Neural cell (in vitro differentiated cells): ENCODE data around the gene HACL1. TPM values are rescaled to one million over a fixed set of nuclear protein-coding genes. Genes with fewer than 3 reads are reported as not detected.

Experiments
- H2AFZ ChIP-seq: fragments of 200-600, 300-800 bp; sonication (generic), shearing (Covaris generic); 2 replicates; pipeline ENCODE4 v1.6.0; 2014; ENCODE audit warnings: low read depth, mild to moderate bottlenecking, antibody characterized with exemption, low read length, moderate library complexity
- H3F3A ChIP-seq: fragments of 200-600 bp; shearing (Covaris generic); 2 replicates; pipeline ENCODE4 v1.6.1; 2016; ENCODE audit warnings: mild to moderate bottlenecking, moderate library complexity, mixed read lengths, antibody characterized with exemption, low read length; ENCODE audit not compliant: insufficient read depth, poor library complexity, severe bottlenecking
- H3K27ac ChIP-seq: fragments of 200-600, 300-800 bp; sonication (generic), shearing (Covaris generic); 2 replicates; pipeline ENCODE4 v1.5.1; 2014; ENCODE audit warnings: mild to moderate bottlenecking, low read length, moderate library complexity
- H3K27me3 ChIP-seq: fragments of 300-800, 200-600 bp; sonication (generic), shearing (Covaris generic); 2 replicates; pipeline ENCODE4 v1.6.0; 2014; ENCODE audit warnings: mild to moderate bottlenecking, low read depth, low read length, moderate library complexity; ENCODE audit not compliant: insufficient read depth
- H3K36me3 ChIP-seq: fragments of 300-800, 200-600 bp; sonication (generic), shearing (Covaris generic); 2 replicates; pipeline ENCODE4 v1.5.1; 2014; ENCODE audit warnings: mild to moderate bottlenecking, antibody characterized with exemption, low read length, moderate library complexity; ENCODE audit not compliant: insufficient read depth
- H3K4me2 ChIP-seq: fragments of 300-800, 200-600 bp; sonication (generic), shearing (Covaris generic); 2 replicates; pipeline ENCODE4 v1.6.0; 2014; ENCODE audit warnings: mild to moderate bottlenecking, low read length
- H3K4me3 ChIP-seq: fragments of 300-800, 200-600 bp; sonication (generic), shearing (Covaris generic); 2 replicates; pipeline ENCODE4 v1.5.1; 2014; ENCODE audit warnings: mild to moderate bottlenecking, low read length, moderate library complexity
- H3K79me2 ChIP-seq: fragments of 200-600 bp; shearing (Covaris generic); replicated peaks from 2 replicates; pipeline ENCODE4 v1.6.0; 2014; ENCODE audit warnings: mild to moderate bottlenecking, low read length, moderate library complexity; ENCODE audit not compliant: insufficient read depth
- H3K9ac ChIP-seq: fragments of 300-800, 200-600 bp; sonication (generic), shearing (Covaris generic); 2 replicates; pipeline ENCODE4 v1.6.1; 2016; ENCODE audit warnings: mild to moderate bottlenecking, low read length, mixed read lengths
- H3K9me2 ChIP-seq: fragments of 200-600 bp; shearing (Covaris generic); 2 replicates; pipeline ENCODE4 v1.6.1; 2016; ENCODE audit warnings: mild to moderate bottlenecking, low read length, mixed read lengths; ENCODE audit not compliant: insufficient read depth
- H3K9me3 ChIP-seq: fragments of 200-600, 300-800 bp; sonication (generic), shearing (Covaris generic); 2 replicates; pipeline ENCODE4 v1.6.1; 2016; ENCODE audit warnings: mild to moderate bottlenecking, mixed run types, low read length, moderate library complexity, mixed read lengths
- H4K20me1 ChIP-seq: fragments of 200-600 bp; shearing (Covaris generic); 2 replicates; pipeline ENCODE4 v1.6.1; 2016; ENCODE audit warnings: mild to moderate bottlenecking, mixed run types; ENCODE audit not compliant: insufficient read depth
- CTCF ChIP-seq: fragments of 450-650 bp; IDR thresholded peaks from 2 replicates; pipeline ENCODE4 v1.5.1; 2014; ENCODE audit warnings: antibody characterized with exemption, mild to moderate bottlenecking, moderate library complexity; ENCODE audit not compliant: poor library complexity, severe bottlenecking
- EP300 ChIP-seq: fragments of 450-650 bp; conservative IDR thresholded peaks from 2 replicates; pipeline ENCODE4 v1.6.1; 2014; ENCODE audit warnings: antibody characterized with exemption, mild to moderate bottlenecking, moderate library complexity; ENCODE audit not compliant: poor library complexity, severe bottlenecking
- EZH2 ChIP-seq: fragments of 200-600, 300-800 bp; shearing (Covaris generic), sonication (generic); IDR thresholded peaks from 2 replicates; pipeline ENCODE4 v1.6.1; 2014; ENCODE audit warnings: antibody characterized with exemption, low read length, borderline replicate concordance, mild to moderate bottlenecking; ENCODE audit not compliant: insufficient read depth, poor library complexity, severe bottlenecking
- MXI1 ChIP-seq: fragments of 450-650 bp; conservative IDR thresholded peaks from 2 replicates; pipeline ENCODE4 v1.6.1; 2014; ENCODE audit warnings: antibody characterized with exemption, mild to moderate bottlenecking; ENCODE audit not compliant: poor library complexity, severe bottlenecking
- POLR2AphosphoS5 ChIP-seq: IDR thresholded peaks from 2 replicates; pipeline ENCODE4 v1.6.1; 2012
- RAD21 ChIP-seq: fragments of 450-650 bp; conservative IDR thresholded peaks from 2 replicates; pipeline ENCODE4 v1.6.1; 2014; ENCODE audit warnings: antibody characterized with exemption, mild to moderate bottlenecking, moderate library complexity
- REST ChIP-seq: IDR thresholded peaks from 2 replicates; pipeline ENCODE4 v1.6.1; 2012; ENCODE audit warnings: borderline replicate concordance
- SMC3 ChIP-seq: fragments of 450-650 bp; conservative IDR thresholded peaks from 2 replicates; pipeline ENCODE4 v1.6.1; 2014; ENCODE audit warnings: antibody characterized with exemption, mild to moderate bottlenecking, moderate library complexity; ENCODE audit not compliant: poor library complexity
- TAF1 ChIP-seq: IDR thresholded peaks from 2 replicates; pipeline ENCODE4 v1.6.1; 2012; ENCODE audit warnings: low read depth
- polyA plus RNA-seq: library from polyadenylated mRNA; depleted of rRNA; stranded (reverse); fragments of >200 nt; gene quantifications from 2 replicates; pipeline ENCODE4 v1.2.3, GENCODE V29; 2014

The HACL1 gene
- polyA plus RNA-seq, 1 donor from 2014 or later = 26.0 TPM

- Histone ChIP-seq H2AFZ (peak overlapping the region; percentile 66), H3K79me2 (no peaks in the 10 kb centered on the region), H3K4me3 (peak overlapping the region; percentile 73), H4K20me1 (no peaks in the 10 kb centered on the region), H3K27me3 (no peaks in the 10 kb centered on the region), H3K9ac (peak overlapping the region; percentile 73), H3K9me2 (no peaks in the 10 kb centered on the region), H3K4me2 (peak overlapping the region; percentile 94), H3K9me3 (no peaks in the 10 kb centered on the region), H3K36me3 (no peaks in the 10 kb centered on the region), H3K27ac (peak overlapping the region; percentile 90), H3F3A (peaks cover 3% of the 10 kb centered on the region)
- no peak for TF ChIP-seq CTCF
- peak; percentile 57 for TF ChIP-seq SMC3
- TF ChIP-seq EZH2 = no peak
- no peak for TF ChIP-seq TAF1
- TF ChIP-seq RAD21 = peak; percentile 59
- TF ChIP-seq MXI1 = no peak
- TF ChIP-seq EP300 = no peak
These were observed 772 bp upstream of the HACL1 start for GRCh38 chr3:15602146-15602536.

DNA sequence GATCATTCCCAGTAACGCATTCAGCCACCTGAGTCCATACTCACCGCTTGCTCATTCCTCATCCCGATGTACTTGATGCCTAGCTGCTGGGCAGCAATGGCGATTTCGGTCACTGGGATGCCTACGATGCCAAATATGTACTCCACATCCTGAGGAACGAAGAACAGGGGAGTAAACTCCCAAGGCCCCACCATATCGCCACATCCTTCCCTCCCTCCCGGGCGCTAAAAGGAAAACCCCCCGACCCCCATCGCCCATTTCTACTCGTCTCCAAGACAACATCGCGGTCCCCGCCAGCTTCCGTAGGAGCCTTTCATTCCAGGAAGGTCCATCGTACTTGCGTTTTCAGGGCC, 347 bp downstream of the HACL1 start:
- Histone ChIP-seq H3K36me3 (no peaks in the 10 kb centered on the region), H3F3A (peaks cover 3% of the 10 kb centered on the region), H3K9ac (peak overlapping the region; percentile 73), H3K27me3 (no peaks in the 10 kb centered on the region), H2AFZ (peak overlapping the region; percentile 30), H3K4me3 (peak overlapping the region; percentile 73), H3K27ac (peak overlapping the region; percentile 90), H3K9me3 (no peaks in the 10 kb centered on the region), H3K4me2 (peak overlapping the region; percentile 74), H3K79me2 (no peaks in the 10 kb centered on the region), H4K20me1 (no peaks in the 10 kb centered on the region), H3K9me2 (no peaks in the 10 kb centered on the region)
- TF ChIP-seq EZH2 (no peak), REST (no peak), POLR2AphosphoS5 (no peak), TAF1 (no peak), EP300 (no peak), SMC3 (peak; percentile 52), RAD21 (peak; percentile 38), MXI1 (no peak)

- no peak overlapping the region for H3K4me3 ChIP-seq
- H3K79me2 ChIP-seq = no peaks in the 10 kb centered on the region
- no peak for TF ChIP-seq TAF1
- no peak for TF ChIP-seq EZH2
- TF ChIP-seq EP300 = no peak
- no peak for TF ChIP-seq REST
- TF ChIP-seq POLR2AphosphoS5 = no peak
- TF ChIP-seq MXI1 = no peak
- TF ChIP-seq CTCF = no peak
- no peak for TF ChIP-seq RAD21
- TF ChIP-seq SMC3 = no peak
- H3K27ac ChIP-seq = no peak overlapping the region
- no peaks in the 10 kb centered on the region for H3K9me2 ChIP-seq
- no peaks in the 10 kb centered on the region for H4K20me1 ChIP-seq
- H3K27me3 ChIP-seq = no peaks in the 10 kb centered on the region
- H3K36me3 ChIP-seq = no peaks in the 10 kb centered on the region
- no peak overlapping the region for H3K9ac ChIP-seq
- no peak overlapping the region for H3K4me2 ChIP-seq
- H3K9me3 ChIP-seq = no peaks in the 10 kb centered on the region
- no peaks in the 10 kb centered on the region for H3F3A ChIP-seq
- no peak overlapping the region for H2AFZ ChIP-seq
These were observed 5.4 kb downstream of the HACL1 start for GRCh38 chr3:15595955-15596354.
